Esophagus muscularis mucosa (tissue), 4 donors: ENCODE data around the gene PER2. TPM values are rescaled to one million over a fixed set of nuclear protein-coding genes. Genes with fewer than 3 reads are reported as not detected.

Experiments
- DNase-seq: peaks from one replicate; pipeline ENCODE4 v3.0.0-alpha.2; 2017; ENCODE audit errors: extremely low spot score
- H3K27ac ChIP-seq, 4 donors: fragments of 200-600 bp; sonication (generic); replicated peaks in 1 of 4; 1 replicate in 3 of 4; 2 replicates in 1 of 4; pipeline ENCODE4 v1.5.1; 2016 to 2019; ENCODE audit warnings: mild to moderate bottlenecking in 1 of 4
- H3K27me3 ChIP-seq, 4 donors: fragments of 200-600 bp; sonication (generic); one replicate each; pipeline versions ENCODE4 v1.5.1 to v1.6.0; 2016 to 2019
- H3K36me3 ChIP-seq, 4 donors: fragments of 200-600 bp; sonication (generic); one replicate each; pipeline ENCODE4 v1.5.1; 2016 to 2019
- H3K4me1 ChIP-seq, 4 donors: fragments of 200-600 bp; sonication (generic); one replicate each; pipeline ENCODE4 v1.5.1; 2016 to 2019
- H3K4me3 ChIP-seq, 4 donors: fragments of 200-600 bp; sonication (generic); 1 replicate in 2 of 4; 2 replicates in 2 of 4; pipeline ENCODE4 v1.5.1; 2016 to 2019; ENCODE audit warnings: mild to moderate bottlenecking in 4 of 4, moderate library complexity in 1 of 4
- H3K9me3 ChIP-seq, 4 donors: fragments of 200-600 bp; sonication (generic); 1 replicate in 3 of 4; 2 replicates in 1 of 4; pipeline ENCODE4 v1.5.1; 2016 to 2019
- EP300 ChIP-seq: sonication (generic); formaldehyde crosslinking; IDR thresholded peaks from one replicate; pipeline ENCODE4 v1.6.1; 2017; ENCODE audit warnings: antibody characterized with exemption
- POLR2A ChIP-seq: fragments of 450-650 bp; IDR thresholded peaks from one replicate; pipeline ENCODE4 v1.6.1; 2017; ENCODE audit warnings: antibody characterized with exemption, moderate library complexity, mild to moderate bottlenecking, low read depth
- POLR2AphosphoS5 ChIP-seq, 2 donors: sonication (generic); formaldehyde crosslinking; IDR thresholded peaks; one replicate each; pipeline ENCODE4 v1.6.1; 2017; ENCODE audit warnings: antibody characterized with exemption in 2 of 2
- WGBS: methylation state at CpG from one replicate; pipeline ENCODE4 v1.1.5; 2018; 5-methylcytosine and 5-hydroxymethylcytosine counted together
- intact Hi-C: fragments of 100-400 bp; cut with DNase I; formaldehyde crosslinking; loops from one replicate; pipeline ENCODE4 v1.15.1; 2023
- total RNA-seq, 4 donors: library from RNA; depleted of rRNA; stranded (reverse); fragments of >200 nt; gene quantifications; one replicate each; pipeline versions ENCODE4 v1.1.0 to v1.2.1, GENCODE V29; 2016
- TF ChIP-seq, protein P1 (sequence below), 3 experiments: fragments of 200-600 bp in 2 of 3; fragments of 450-650 bp in 1 of 3; sonication (generic) in 2 of 3; IDR thresholded peaks; one replicate each; pipeline ENCODE4 v1.5.1; 2017 to 2019; ENCODE audit warnings: antibody characterized with exemption in 3 of 3, mild to moderate bottlenecking in 2 of 3, moderate library complexity in 1 of 3

Gene PER2
- total RNA-seq, 4 donors from 2014 or later: 9.1 to 13.1 (median 11.1) TPM

DNA sequence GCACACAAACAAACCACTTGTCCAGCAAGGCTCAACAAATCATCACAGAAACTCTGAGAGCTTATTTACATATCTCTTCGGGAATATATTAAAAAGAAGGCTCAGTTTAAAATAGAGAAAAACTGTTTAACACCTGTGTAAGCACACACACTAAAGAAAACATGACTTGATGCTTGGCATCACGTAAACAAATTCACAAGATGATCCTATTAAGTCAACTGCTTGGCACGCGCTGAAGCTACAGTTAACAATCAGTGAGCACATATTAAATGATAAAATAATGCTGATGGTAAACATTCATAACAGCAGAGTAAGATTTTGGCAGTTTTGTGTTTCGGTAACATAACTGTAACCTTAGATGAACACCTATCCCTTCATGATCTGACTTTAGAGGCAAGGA is 44.3 kb downstream of the PER2 start:
- Histone ChIP-seq H3K9me3 (no peaks in the 10 kb centered on the region), H3K27ac (no peak overlapping the region), H3K4me1 (peaks cover 23 to 32% (median 28%) of the 10 kb centered on the region in 4 donors), H3K27me3 (peaks cover 0 to 9% (median 0%) of the 10 kb centered on the region in 4 donors), H3K36me3 (peaks cover 8 to 51% (median 40%) of the 10 kb centered on the region in 4 donors), H3K4me3 (no peak overlapping the region)
- intact Hi-C loops: no loop called here
- no peak for DNase-seq
- 88% methylated on average over 5 of the region's 5 CpGs for WGBS
- TF ChIP-seq EP300 (no peak), POLR2AphosphoS5 (IDR thresholded peaks at IDR 0.05) (no peak), POLR2A (no peak)
- TF ChIP-seq, protein P1, sequence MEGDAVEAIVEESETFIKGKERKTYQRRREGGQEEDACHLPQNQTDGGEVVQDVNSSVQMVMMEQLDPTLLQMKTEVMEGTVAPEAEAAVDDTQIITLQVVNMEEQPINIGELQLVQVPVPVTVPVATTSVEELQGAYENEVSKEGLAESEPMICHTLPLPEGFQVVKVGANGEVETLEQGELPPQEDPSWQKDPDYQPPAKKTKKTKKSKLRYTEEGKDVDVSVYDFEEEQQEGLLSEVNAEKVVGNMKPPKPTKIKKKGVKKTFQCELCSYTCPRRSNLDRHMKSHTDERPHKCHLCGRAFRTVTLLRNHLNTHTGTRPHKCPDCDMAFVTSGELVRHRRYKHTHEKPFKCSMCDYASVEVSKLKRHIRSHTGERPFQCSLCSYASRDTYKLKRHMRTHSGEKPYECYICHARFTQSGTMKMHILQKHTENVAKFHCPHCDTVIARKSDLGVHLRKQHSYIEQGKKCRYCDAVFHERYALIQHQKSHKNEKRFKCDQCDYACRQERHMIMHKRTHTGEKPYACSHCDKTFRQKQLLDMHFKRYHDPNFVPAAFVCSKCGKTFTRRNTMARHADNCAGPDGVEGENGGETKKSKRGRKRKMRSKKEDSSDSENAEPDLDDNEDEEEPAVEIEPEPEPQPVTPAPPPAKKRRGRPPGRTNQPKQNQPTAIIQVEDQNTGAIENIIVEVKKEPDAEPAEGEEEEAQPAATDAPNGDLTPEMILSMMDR (IDR thresholded peaks at IDR 0.05): no peak

DNA sequence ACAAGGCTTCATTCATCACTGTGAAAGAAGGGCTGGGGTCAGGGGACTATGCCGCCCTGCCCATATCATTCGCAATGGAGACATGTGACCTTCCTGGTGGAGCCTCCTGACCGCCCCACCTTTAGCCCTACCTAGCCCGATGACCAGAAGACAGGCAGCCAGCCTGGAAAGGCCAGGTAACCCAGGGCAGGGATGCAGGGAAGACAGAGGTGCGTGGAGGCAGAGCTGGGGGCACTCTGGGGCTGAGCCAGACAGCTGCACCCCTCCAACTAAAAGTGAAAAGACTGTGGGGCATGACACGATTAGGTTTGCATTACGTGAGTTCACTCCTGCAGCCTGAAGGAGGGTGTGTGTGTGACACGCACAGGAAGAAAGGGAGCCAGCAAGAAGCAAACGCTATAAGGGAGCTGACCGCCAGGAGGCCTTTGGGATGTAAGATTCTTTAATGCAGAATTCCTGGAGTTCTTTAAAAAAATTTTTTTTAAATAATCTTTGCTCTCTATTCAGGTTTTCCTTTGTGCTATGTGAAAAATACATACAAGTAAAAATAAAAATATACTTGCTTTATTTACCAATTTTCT is 44.8 kb downstream of the PER2 start:
- Histone ChIP-seq H3K9me3 (no peaks in the 10 kb centered on the region), H3K4me3 (no peak overlapping the region), H3K4me1 (peaks cover 27 to 37% (median 33%) of the 10 kb centered on the region in 4 donors), H3K36me3 (peaks cover 8 to 46% (median 35%) of the 10 kb centered on the region in 4 donors), H3K27me3 (peaks cover 0 to 15% (median 0%) of the 10 kb centered on the region in 4 donors), H3K27ac (peak overlapping the region in 2 of 4 donors; percentile 31 to 48)
- WGBS: 85% methylated on average over 10 of the region's 10 CpGs
- TF ChIP-seq POLR2A (no peak), POLR2AphosphoS5 (IDR thresholded peaks at IDR 0.05) (no peak), EP300 (no peak)
- DNase-seq: no peak
- intact Hi-C loops: no loop called here

DNA sequence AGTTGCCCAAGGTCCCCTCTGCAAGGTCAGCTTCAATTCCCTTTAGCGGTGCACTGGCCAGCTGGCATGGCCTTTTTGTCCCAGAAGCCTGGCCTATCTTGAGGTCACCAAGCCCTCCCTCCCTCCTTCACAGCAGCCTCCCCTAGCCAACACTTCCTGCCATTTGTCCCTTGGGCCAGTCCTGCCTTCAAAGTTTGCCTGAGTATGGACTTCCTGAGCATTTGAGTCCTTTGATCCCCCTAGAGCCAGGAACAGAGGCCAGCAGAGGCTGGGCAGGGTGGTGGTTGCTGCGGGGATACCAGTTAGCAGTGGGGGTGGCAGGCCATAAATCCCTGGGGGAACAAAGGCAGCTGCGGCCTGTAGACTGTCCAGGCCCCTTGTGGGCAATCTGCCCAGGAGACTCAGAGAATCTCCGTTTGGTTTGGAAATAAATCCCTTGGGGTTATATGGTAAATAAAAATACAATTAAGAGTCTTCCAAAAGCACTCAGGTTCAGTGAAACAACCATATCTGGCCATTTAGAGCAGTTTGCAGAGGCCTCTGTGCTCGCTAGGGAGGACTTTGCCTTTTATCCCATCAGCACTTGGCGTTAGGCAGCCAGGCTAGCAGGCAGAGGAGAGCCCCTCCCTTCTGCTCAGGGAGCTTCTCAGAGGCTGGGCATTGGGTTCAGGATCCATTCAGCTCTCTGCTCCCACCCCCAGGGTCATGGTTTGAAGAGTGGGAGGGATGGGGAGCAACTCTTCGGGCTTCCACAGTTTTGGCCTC is 45.5 kb downstream of the PER2 start:
- H3K4me3 ChIP-seq: no peak overlapping the region
- peak overlapping the region in 3 of 4 donors; percentile 7 to 48 (median 31) for H3K27ac ChIP-seq
- peaks cover 8 to 39% (median 30%) of the 10 kb centered on the region in 4 donors for H3K36me3 ChIP-seq
- DNase-seq: no peak
- peaks cover 0 to 15% (median 0%) of the 10 kb centered on the region in 4 donors for H3K27me3 ChIP-seq
- no peaks in the 10 kb centered on the region for H3K9me3 ChIP-seq
- TF ChIP-seq POLR2A: no peak
- no peak for TF ChIP-seq EP300
- no peak for TF ChIP-seq POLR2AphosphoS5 (IDR thresholded peaks at IDR 0.05)
- TF ChIP-seq, protein P1 (IDR thresholded peaks at IDR 0.05): no peak
- 54% methylated on average over 7 of the region's 7 CpGs for WGBS
- peaks cover 27 to 42% (median 35%) of the 10 kb centered on the region in 4 donors for H3K4me1 ChIP-seq
- intact Hi-C loops: no loop called here

DNA sequence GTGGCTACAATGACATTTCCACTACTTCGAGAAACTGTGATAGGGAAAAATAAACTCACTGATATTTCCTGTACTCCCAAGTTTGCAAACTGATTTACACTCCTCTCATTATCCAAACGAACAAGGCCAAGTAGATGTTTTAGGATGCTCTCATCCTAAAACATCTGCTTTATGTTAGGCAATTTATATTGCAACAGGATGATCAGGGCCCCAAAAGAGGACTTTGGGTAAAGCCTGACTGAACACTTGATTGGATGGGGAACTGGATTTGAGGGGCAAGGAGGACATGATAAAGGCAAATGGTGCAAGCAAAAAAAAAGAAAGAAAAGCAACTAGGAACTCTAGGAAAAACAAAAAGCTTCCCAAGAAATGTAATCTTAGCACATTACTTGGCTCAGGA is 46.4 kb downstream of the PER2 start:
- H3K27me3 ChIP-seq: peaks cover 0 to 15% (median 0%) of the 10 kb centered on the region in 4 donors
- intact Hi-C loops: no loop called here
- DNase-seq: no peak
- WGBS: 86% methylated on average over 2 of the region's 2 CpGs
- peaks cover 27 to 42% (median 35%) of the 10 kb centered on the region in 4 donors for H3K4me1 ChIP-seq
- no peaks in the 10 kb centered on the region for H3K9me3 ChIP-seq
- H3K4me3 ChIP-seq: no peak overlapping the region
- TF ChIP-seq POLR2AphosphoS5 (IDR thresholded peaks at IDR 0.05): no peak
- TF ChIP-seq POLR2A: no peak
- TF ChIP-seq, protein P1 (IDR thresholded peaks at IDR 0.05): no peak
- TF ChIP-seq EP300: no peak
- H3K36me3 ChIP-seq: peaks cover 8 to 30% (median 20%) of the 10 kb centered on the region in 4 donors
- H3K27ac ChIP-seq: no peak overlapping the region
